ENCODE data around the gene PIEZO2. TPM values are rescaled to one million over a fixed set of nuclear protein-coding genes. Genes with fewer than 3 reads are reported as not detected.
"Not testable (repeated sequence)": the region's sequence is repeated elsewhere in the genome, so short reads cannot be mapped to it uniquely, and the experiment has no call there.

PIEZO2 gene
- total RNA-seq, 1 donor from 2014 or later = 212 TPM

DNA sequence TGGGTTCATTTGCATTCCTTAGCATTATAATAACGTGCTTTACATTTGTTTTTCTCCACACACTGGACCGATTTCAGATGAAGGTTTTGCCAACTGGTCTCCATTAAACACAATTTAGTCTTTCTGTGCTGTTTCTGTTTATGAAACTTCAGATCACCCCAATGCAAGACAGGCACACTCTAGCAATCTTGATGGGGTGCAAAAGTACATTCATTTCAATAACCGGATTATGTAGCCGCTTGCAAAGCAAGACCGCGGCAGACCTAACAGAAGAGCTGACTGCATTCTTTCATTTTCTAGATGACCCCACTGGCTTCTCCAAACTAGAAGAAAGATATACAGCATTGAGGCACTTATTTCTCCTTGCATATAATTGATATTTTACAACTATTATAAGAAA is 301.5 kb downstream of the PIEZO2 start:
- DNase-seq (ENCODE audit: low read depth in 2 of 2) = no peak

DNA sequence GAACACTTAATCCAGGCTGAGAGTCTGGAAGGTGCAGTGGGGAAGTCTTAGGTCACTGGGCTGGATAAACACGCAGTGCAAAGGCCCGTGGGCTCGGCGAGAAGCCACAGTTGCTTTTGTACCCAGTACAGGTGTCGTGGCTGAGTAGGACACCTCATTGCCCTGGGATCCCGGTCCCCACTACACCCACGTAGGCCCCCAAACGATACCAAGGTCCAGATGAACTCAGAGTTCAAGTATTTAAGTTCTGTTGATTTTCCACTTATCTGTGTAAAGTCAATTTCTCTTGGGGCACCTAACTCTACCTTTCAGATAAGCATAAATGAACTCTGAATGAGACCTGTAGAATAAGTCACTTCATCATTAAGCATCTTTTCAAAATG is 302.0 kb downstream of the PIEZO2 start:
- no peak for DNase-seq (ENCODE audit: low read depth in 2 of 2)

DNA sequence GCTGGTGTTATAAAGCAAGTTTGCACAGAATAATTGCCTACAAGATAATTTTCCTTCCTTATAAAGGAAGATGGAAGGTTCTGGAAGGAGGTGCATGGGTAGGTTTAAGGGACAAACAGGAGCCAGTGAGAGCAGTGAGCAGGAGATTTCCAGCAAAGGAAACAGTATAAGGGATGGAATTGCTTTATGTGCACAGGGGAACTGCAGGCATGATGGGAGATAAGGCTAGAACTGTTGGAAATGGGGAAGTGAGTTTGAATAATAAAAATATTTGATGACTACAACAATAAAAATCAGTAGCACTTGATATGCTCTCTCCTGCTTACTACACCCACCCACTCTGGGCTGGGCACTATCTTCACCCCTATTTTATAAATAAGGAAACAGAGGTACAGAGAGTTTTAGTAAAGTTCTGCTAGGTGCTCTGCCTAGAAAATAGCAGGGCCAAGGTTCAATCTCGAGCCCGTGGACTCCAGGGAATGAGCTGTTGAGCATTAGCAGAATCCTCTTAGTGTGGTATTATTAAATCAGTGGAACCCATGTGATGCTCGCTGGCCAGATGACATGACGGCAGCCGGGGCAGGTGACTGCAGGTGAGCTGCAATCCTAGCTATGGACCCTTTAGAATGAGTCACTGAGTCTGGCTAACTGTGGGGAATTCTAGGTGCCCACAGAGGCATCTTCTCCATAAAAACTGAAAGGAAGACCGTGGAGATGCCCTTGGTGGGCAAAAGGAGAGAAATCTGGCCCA is 302.5 kb downstream of the PIEZO2 start:
- no peak for DNase-seq (ENCODE audit: low read depth in 2 of 2)

DNA sequence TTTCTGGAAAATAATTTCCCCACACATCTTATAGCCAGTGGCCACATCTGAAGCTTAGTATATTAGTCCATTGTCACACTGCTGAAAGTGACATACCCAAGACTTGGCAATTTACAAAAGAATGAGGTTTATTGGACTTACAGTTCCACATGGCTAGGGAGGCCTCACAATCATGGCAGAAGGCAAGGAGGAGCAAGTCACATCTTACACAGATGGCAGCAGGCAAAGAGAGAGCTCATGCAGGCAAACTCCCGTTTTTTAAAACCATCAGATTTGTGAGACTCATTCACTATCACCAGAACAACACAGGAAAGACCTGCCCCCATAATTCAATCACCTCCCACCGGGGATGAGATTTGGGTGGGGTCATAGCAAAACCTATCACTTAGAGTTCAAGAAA is 303.3 kb downstream of the PIEZO2 start:
- not testable (repeated sequence) for DNase-seq (ENCODE audit: low read depth in 2 of 2)

DNA sequence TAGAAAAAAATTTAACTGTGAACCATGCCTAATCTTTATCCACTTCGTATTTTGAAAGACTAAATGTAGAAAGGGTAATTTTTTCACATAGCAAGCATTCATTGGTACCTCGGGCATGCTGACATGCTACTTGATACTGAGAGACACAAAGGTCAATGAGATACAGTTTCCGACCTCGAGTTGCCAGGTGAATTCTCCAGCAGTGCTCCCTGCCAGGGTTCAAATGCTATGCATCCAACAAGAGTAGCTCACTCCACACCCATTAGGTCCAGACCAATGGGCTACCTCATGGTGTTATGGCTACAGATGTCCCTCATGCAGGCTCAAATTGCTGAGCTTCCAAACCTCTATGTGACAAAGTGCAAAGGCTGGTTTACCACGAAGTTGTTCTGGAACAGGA is 305.8 kb downstream of the PIEZO2 start:
- DNase-seq (ENCODE audit: low read depth in 2 of 2) = no peak

DNA sequence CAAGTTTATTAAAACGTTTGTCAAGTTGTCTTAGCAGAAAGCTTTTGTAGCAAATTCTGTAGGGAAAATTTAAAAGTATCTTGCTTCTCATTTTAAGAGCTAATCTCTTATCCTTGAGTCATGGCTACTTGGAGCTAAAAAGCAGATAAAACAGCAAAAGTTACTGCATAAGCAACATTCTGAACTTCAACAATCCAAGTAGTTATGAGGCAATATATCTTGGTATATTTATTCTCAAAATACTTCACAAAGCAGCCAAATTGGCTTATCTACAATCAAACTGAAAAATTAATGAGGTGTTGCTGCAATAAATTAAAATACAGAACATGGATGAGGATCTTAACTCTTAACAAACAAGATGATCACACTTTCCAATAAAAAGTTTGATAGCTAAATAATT is 306.5 kb downstream of the PIEZO2 start:
- DNase-seq (ENCODE audit: low read depth in 2 of 2) = no peak

DNA sequence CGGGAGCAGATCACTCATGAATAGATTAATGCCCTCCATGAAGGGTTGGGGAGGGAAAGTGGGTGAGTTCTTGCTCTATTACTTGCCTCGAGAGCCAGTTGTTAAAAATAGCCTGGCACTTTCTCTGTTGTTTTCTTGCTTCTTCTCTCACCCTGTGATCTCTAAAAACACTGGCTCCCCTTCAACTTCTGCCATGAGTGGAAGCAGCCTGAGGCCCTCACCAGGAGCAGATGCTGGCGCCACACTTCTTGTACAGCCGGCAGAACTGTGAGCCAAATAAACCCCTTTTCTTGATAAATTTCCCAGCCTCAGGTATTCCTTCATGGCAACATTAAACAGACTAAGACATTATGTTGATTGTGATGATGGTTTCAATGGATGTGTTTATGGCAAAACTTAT is 307.0 kb downstream of the PIEZO2 start:
- DNase-seq (ENCODE audit: low read depth in 2 of 2) = no peak

DNA sequence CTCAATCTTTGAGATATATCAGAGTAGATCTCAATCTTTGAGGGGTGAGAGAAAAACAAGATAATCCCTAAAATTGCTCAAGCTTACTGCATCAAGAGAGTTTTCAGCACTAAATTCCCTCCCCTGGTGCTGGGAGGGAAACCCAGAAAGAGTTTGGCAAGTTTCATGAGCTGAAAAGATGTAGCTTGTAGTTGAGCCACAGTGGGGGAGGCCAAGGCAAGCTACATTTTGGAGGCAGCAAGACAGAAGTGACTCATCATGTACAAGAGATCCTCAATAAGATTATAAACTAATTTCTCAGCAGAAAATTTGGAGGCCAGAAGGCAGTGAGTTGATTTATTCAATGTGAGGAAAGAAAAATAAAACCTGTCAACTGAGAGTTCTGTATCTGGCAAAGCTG is 308.2 kb downstream of the PIEZO2 start:
- no peak for DNase-seq (ENCODE audit: low read depth in 2 of 2)

DNA sequence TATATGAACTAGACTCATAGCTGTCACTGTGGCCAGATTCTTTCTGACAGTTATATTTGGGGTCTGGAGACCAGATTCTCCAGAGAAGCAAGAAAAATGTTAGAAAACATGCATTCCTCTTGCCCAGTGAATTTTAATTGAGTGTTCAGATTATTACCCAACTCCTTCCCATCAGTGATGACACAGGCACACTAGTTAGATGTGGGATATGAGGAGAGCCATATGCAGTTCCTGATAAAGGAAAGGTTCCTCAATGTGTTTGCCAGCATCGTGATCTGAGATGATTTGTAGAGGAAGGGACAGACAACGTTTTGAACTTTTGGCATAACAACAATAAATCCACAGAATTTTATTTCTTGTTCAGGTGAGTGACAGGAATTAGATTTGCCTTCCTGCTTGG is 308.6 kb downstream of the PIEZO2 start:
- peak; percentile 64 to 78 for DNase-seq (ENCODE audit: low read depth in 2 of 2)

DNA sequence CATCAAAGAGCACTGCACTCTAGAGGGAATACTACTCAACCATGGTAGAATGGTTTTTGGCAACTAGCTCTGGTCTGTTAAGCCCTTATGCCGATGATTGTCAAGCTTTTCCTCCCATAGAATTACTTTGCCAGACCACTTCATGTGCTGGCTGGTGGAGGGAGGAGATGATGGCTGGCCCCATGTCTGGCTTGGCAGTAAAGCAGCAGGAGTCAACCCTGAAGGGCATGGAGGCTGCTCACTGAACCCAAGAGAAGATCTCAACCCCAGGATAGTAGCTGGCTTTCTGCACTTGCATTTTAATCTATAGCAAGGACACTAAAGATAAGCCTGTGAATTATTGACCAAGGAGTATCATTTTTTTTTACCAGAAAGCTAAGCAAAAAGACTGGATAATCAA is 309.9 kb downstream of the PIEZO2 start:
- no peak for DNase-seq (ENCODE audit: low read depth in 2 of 2)

DNA sequence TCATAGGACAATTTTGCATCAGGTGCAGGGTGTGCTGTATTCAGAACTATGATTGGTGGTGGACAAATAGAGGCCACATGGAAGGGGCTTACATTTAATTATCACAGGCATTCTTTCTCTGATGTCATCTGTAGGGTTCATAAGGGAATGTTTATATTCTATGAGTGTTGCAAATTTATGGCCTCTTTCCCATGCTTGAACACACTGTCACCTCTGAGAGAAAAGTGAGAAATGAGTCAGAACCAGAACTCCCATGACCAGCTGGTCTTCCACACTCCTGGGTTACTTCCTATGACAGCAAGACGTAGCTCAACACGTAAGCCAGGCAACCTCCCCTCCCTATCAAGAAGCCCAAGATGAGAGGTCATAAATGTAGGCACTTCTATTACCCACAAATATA is 310.8 kb downstream of the PIEZO2 start:
- DNase-seq (ENCODE audit: low read depth in 2 of 2) = no peak

DNA sequence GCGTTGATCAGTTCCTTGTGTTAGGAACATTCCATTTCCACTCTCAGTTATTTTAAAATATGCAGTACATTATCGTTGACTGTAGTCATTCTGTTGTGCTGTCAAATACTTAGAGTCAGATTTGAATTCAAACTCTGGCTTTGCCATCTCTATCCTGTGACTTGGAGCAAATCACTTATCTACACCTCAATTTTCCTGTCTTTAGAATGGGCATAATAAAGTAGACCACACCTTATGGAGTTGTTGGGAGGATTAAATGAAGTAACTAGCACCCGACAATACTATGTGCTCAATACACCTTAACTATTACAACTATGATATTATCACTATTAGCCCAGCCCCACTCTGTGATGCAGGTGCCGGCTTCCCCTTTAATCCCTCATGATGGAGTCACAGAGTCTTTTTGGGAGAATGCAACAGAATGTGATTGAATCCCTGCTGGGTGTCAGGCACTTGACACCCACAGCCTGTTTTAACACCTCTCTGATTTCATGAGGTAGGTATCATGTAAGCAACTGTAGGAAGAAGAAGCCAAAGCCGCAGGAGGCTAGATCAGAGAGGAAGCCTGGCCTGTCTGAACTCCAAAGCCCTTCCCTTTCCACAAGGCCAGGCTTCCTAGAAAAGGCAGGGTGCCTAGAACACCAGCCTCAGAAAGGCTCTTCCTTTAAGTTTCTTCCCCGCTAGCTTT is 315.1 kb downstream of the PIEZO2 start:
- no peak for DNase-seq (ENCODE audit: low read depth in 2 of 2)

DNA sequence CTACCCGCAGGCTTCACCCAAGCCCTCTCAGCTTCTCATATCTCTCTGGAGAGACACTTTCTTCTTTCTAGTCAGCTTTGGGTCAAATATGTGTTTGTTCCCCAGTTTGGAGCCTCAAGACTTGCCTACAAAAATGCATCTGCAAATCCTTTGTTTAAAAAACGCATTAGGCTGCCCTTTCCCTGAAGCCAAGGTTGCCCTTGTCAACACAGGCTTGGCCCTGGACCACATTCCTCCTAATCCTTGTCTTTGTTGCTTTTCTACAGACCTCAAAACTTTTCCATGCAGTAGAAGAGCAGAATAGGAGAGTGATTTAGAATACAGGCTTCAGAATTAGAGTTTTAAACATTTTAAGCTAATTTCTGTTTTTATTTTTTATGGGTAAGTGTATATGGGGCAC is 315.7 kb downstream of the PIEZO2 start:
- no peak for DNase-seq (ENCODE audit: low read depth in 2 of 2)

DNA sequence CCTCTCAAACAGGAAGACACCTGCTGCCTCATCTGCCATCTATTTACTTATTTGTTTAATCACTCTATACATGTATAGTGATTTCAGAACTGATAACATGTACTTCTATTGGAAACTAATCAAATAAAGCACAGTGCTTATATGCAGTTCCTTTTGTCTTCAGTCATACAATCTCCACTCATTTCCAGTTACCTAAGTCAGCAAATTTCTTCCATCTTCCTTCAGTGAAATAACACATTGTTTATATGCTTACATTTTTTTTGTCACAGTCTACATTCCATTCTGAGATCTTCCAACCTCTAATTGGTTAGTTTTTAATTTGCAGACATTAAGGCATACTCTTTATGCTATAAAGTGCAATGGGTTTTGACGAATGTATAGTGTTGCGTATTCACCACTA is 323.0 kb downstream of the PIEZO2 start:
- DNase-seq (ENCODE audit: low read depth in 2 of 2) = no peak

DNA sequence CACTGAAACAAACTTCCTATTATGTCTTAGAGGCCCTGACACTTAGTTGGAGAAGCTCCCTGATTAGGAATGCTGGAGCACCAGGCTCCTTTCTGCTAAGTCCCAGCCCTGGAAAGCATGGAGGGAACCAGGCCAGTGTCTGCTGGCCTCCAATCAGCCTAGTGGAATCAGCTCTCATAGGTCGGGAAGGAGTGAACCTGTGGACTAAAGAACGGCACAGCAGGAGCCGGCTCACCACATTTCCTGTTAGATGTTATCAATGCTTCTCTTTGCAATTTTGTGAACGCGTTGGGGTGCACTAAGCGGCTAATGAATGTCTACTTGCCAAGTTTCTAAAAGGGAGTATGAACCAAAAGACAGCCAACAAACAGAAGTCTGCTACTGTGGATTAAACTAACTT is 326.9 kb downstream of the PIEZO2 start:
- peak in 1 of 2 donors; percentile 17 for DNase-seq (ENCODE audit: low read depth in 2 of 2)

DNA sequence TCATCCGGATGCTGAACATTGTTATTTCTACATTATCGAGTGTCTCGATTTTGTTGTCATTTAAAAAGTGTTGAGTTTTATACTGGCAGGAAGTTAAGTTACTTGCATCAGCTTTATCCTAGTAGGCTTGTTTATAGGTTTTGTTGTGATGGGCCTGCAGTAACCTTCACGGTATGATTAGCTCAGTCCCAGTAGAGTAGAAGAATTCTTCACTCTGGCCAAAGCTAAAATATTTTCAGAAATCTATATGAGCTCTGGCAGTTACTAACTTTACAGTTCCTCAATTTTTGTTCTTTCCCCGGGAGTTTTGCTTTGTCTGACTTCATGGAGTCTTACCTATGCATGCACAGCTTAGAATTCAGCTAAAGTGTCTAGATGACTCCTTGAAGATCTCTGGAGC is 328.7 kb downstream of the PIEZO2 start:
- no peak for DNase-seq (ENCODE audit: low read depth in 2 of 2)

DNA sequence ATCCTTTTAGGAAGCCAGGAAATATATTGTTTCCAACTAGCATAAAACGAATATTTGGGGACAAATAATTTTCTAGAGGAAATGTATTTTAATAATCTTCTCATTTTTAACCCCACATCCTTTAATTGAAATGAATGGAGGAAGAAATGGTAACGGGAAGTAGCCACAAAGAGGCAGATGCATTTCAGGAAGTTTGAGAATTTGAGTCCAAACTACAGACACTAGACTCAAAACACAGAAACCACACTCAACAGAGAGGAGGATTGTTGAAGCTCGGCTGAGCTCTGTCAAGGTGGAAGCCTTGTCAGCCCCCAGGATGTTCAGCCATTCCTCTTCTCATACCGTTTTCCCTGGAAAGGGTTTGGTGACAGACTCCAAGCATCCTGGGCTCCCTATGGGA is 335.0 kb downstream of the PIEZO2 start:
- DNase-seq (ENCODE audit: low read depth in 2 of 2) = no peak

DNA sequence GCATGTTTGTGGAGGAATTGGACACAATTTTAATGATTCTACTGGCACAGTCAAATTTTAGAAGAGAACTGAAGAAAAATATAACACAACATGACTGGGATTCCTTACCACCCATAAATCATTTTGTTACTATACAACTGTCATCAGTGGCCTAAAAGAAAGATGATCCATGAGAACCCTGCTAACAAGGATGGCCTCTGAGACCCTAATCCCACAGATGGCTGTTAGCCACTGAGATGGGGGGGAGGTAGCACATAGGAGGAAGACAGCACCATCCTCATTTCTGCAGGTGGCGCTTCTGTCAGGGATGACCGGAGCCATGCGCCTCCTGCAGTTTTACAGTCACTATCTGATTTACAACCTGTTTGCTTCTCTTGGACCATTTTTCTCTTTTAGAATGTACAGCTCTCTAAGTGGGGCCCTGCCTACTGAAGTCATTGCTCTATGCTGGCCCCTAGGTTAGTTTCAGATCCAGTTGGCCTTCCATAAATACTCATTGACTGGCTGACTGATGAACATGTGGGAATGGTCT is 343.7 kb downstream of the PIEZO2 start:
- DNase-seq (ENCODE audit: low read depth in 2 of 2) = no peak

DNA sequence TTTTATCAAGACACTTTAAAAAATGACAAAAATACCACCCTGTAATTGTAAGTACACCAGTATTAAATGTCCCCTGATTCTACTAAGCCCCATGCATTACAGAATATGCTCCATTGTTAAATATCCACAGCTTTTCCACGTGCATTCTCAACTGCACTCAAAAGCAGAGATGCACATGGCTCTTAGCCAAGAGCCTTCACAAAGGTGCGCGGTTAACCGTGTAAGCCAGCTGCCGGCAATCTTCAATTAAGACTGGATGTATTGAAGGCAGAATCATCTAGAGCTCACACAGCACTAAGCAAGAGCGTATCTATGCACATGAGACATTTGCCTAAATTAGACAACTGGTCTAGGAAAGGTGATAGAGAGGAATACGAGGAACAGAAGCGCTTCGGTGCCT is 345.2 kb downstream of the PIEZO2 start:
- DNase-seq (ENCODE audit: low read depth in 2 of 2) = no peak

DNA sequence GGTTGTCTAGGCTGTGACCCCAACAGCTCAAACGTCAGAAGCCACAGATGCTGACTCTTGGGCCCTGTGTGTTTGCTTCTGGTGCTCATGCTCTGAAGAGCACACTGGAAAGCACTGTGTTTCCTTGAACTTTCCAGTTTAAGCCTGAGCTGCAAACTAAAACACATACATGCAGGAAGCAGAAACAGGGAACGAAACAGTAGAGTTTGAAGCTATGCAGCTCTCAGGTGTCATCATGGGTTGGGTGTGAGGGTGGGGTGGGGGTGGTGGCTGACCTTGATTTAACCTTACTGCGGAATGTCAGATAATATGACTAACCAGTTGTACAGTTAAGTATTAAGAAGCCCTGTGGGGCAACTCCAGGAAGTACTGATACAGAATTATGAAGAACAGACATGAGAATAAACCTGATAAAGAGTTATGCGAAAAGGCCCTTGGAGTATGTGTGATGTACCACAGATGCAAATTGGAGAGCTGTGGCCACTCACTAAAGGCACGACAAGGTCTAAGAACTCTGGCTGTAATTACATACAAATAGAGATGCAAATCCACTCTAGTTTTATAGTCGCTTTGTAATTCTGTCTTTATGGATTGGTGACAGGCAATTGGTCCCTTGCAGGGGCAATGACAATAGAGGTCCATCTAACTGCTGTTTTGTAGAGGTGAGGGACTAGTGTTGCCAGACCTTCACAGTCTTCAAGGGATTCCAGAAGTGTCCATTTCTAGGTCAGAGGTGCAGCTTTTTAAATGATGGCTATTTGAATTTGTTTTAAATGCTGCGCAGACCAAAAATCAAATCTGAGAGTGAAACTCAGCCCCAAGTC is 350.4 kb downstream of the PIEZO2 start:
- DNase-seq (ENCODE audit: low read depth in 2 of 2) = no peak

DNA sequence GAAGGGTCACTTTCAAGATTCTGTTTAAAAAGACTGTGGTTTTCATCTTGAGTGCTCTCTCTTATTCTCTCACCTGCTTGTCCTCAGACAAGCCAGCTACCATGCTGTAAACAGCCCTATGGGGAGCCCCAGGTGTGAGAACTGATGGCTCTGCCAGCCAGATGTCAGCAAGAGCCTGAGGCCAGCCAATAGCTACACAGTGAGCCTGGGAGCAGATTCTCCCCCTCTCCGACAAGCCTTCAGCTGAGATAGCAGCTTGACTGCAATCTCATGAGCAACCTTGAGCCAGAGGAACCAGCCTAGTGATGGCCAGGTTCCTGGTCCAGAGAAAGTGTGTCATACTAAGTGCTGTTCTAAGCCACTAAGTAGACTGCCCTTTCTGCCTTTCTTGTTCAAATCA is 351.5 kb downstream of the PIEZO2 start:
- no peak for DNase-seq (ENCODE audit: low read depth in 2 of 2)

DNA sequence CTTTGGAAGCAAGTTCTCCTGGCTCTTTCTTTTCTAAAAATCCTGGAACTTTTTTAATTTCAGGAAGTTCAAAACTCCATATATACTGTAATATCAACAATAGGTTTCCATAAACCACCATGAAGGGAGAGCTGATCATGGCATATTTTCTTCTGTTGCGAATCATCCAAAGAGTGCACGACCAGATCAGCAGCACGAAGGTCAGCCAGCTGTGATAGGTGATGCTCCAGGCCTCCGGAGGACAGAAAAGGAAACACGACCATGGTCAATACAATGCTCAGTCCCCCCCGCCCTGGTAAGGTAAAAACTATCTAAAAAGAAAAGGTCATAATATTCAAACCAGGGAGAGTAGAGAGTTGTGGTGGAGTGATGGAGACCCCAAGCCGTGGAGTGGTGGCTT is 354.6 kb downstream of the PIEZO2 start:
- peak; percentile 80 to 94 for DNase-seq (ENCODE audit: low read depth in 2 of 2)
